SH-SY5Y (cell line): Measurements from ENCODE around the gene ANO9.

Experiments used
- GATA2 ChIP-seq: IDR thresholded peaks from 2 replicates; pipeline ENCODE4 v1.6.1; 2011; ENCODE audit warnings: mild to moderate bottlenecking, low read depth, low read length
- GATA3 ChIP-seq: IDR thresholded peaks from 2 replicates; pipeline ENCODE4 v1.6.1; 2011; ENCODE audit warnings: low read depth, mild to moderate bottlenecking, low read length, moderate library complexity

GRCh38 chr11:405954-406795, 35.6 kb downstream of the ANO9 start:
- TF ChIP-seq GATA2 (no peak), GATA3 (no peak)
